ENCODE data around the gene KCNIP4. TPM values are rescaled to one million over a fixed set of nuclear protein-coding genes. Genes with fewer than 3 reads are reported as not detected.

The KCNIP4 gene
- total and polyA plus RNA-seq, 2 experiments from 2014 or later, result 0.14 to 0.63 TPM

- TF ChIP-seq ZNF462 (CRISPR knock-in tag; IDR thresholded peaks at IDR 0.05) (no peak), NANOG (IDR thresholded peaks at IDR 0.05; ENCODE audit: borderline replicate concordance) (no peak), EZH2phosphoT487 (IDR thresholded peaks at IDR 0.05; ENCODE audit: unreplicated experiment) (no peak), EZH2 (IDR thresholded peaks at IDR 0.05; ENCODE audit: low read depth, unreplicated experiment) (no peak), POLR2AphosphoS5 (IDR thresholded peaks at IDR 0.05; ENCODE audit: low read depth) (no peak), ZNF331 (CRISPR knock-in tag; IDR thresholded peaks at IDR 0.05; ENCODE audit: low read depth) (no peak), CREB1 (CRISPR knock-in tag; IDR thresholded peaks at IDR 0.05; ENCODE audit: low read depth) (no peak), STAT1 (IDR thresholded peaks at IDR 0.05; ENCODE audit: unreplicated experiment) (no peak)
Measured at GRCh38 chr4:21921526-21922180, 26.9 kb downstream of the KCNIP4 start (continued).

- no peaks in the 10 kb centered on the region for H3K4me1 Mint-ChIP-seq
- no peak overlapping the region for H3K27ac Mint-ChIP-seq
- no peaks in the 10 kb centered on the region for H3K36me3 Mint-ChIP-seq (ENCODE audit: low read depth)
- Histone ChIP-seq H3K36me3 (ENCODE audit: insufficient read depth) (no peaks in the 10 kb centered on the region), H3K79me2 (replicated peaks; ENCODE audit: insufficient read depth) (no peaks in the 10 kb centered on the region), H3K4me3 (no peak overlapping the region), H2AFZ (no peak overlapping the region), H4K20me1 (replicated peaks; ENCODE audit: insufficient read depth) (no peaks in the 10 kb centered on the region), H3K27ac (ENCODE audit: low read depth) (no peak overlapping the region), H3K4me1 (ENCODE audit: insufficient read depth) (no peaks in the 10 kb centered on the region), H3K27me3 (ENCODE audit: insufficient read depth) (no peaks in the 10 kb centered on the region), H3K9me2 (ENCODE audit: insufficient read depth) (no peaks in the 10 kb centered on the region), H3F3A (replicated peaks; ENCODE audit: low read depth) (no peaks in the 10 kb centered on the region), H3K4me2 (no peak overlapping the region)
- no peak for DNase-seq (ENCODE audit: low spot score)
- H3K4me3 Mint-ChIP-seq, result no peak overlapping the region
- ATAC-seq, result no peak
- no peaks in the 10 kb centered on the region for H3K9me3 Mint-ChIP-seq
- no peaks in the 10 kb centered on the region for H3K27me3 Mint-ChIP-seq (ENCODE audit: insufficient read depth, low read depth, poor library complexity)
- TF ChIP-seq NANOG (IDR thresholded peaks at IDR 0.05; ENCODE audit: borderline replicate concordance) (no peak), JUNB (IDR thresholded peaks at IDR 0.05; ENCODE audit: unreplicated experiment) (no peak), EZH2 (IDR thresholded peaks at IDR 0.05; ENCODE audit: low read depth, unreplicated experiment) (no peak), REST (IDR thresholded peaks at IDR 0.05; ENCODE audit: unreplicated experiment) (no peak), CREB1 (CRISPR knock-in tag; IDR thresholded peaks at IDR 0.05; ENCODE audit: low read depth) (no peak), ETS1 (IDR thresholded peaks at IDR 0.05) (no peak), STAT1 (IDR thresholded peaks at IDR 0.05; ENCODE audit: unreplicated experiment) (no peak), ZNF114 (CRISPR knock-in tag; IDR thresholded peaks at IDR 0.05) (no peak), POLR2AphosphoS5 (IDR thresholded peaks at IDR 0.05; ENCODE audit: low read depth) (no peak)
Measured at GRCh38 chr4:21915761-21916160, 32.8 kb downstream of the KCNIP4 start.
